Testis (tissue), 2 donors: ENCODE data around the gene SMYD3.

Source experiments
- CTCF ChIP-seq, 3 experiments: fragments of 450-650 bp in 2 of 3; fragments of 200-600 bp in 1 of 3; sonication (generic) in 1 of 3; IDR thresholded peaks; one replicate each; pipeline ENCODE4 v1.5.1; 2016 to 2019; ENCODE audit warnings: antibody characterized with exemption in 3 of 3, mild to moderate bottlenecking in 2 of 3, moderate library complexity in 1 of 3
- POLR2A ChIP-seq: fragments of 450-650 bp; IDR thresholded peaks from one replicate; pipeline ENCODE4 v1.6.1; 2017; ENCODE audit warnings: antibody characterized with exemption, mild to moderate bottlenecking, moderate library complexity

- TF ChIP-seq CTCF (IDR thresholded peaks at IDR 0.05) (no peak), POLR2A (no peak)
These were observed 522.5 kb downstream of the SMYD3 start for GRCh38 chr1:245984390-245985155.
